NK-92 (cell line): Measurements from ENCODE around the gene ANKRD31.
"Not testable (repeated sequence)": the region's sequence is repeated elsewhere in the genome, so short reads cannot be mapped to it uniquely, and the experiment has no call there.

Experiments
- DNase-seq: peaks from one replicate; lab custom pipeline; 2025; ENCODE audit not compliant: unreplicated experiment; lab: John Stamatoyannopoulos, UW

The ANKRD31 gene

GRCh38 chr5:75236322-75237316 lies at the start of gene ANKRD31:
Gene ANKRD31 (minus strand): TSS chr5:75236878. CDS start chr5:75236686, 192 bp downstream.
- peak; percentile 20 for DNase-seq

GRCh38 chr5:75286211-75286773 lies 49.6 kb upstream of the ANKRD31 start:
- no peak for DNase-seq

DNA sequence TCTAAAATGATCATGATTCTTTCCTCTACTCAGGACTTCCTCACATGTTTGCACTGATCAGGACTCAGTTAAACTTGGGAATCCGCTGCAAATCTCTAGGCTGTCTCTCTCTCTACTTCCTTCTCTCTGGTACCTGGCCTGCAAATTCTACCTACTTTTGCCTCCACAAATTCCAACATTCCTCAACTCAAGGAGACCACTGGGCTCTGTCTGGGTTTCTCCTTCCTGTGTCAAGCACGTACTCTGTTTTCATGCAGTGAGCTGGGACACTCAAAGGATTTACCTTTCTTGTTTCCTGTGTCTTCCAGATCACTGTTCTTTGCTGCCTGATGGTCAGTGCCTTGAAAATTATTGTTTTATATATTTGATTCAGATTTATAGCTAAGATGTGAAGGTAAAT lies 45.9 kb upstream of the ANKRD31 start:
- no peak for DNase-seq

DNA sequence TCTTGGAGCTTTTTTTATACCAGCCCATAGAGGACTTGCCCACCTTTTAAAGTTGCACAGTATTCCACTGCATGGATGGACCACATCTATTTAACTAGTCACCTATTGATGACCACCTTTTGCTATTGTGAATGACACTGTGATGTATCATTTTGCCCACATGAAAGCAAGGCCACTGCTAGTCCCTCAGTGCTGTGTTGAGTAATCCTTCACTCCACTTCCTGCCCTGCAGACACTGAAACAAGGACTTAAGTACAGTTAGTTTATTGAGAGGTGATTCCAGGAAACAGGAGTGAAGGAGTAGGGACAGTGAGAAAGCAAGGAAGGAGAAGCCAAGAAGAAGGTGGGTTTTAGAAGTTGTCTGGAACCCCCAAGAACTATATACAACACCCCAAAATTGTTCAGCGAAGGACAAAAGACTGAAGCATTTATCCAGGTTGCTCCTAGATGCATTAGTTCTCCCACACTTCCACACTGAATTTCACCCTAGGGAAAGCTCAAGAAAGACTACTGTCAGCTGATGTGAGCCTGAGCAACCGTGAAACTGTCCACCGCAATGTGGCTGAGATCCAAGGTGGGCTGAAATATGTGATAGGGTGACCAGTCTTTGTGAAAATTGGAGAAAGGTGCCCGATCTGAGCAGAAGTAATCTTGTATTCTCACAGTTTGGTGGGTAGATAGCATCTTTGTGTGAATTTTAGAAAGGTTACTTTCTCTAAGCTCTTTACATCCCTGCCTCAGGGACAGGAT lies 45.2 kb upstream of the ANKRD31 start:
- no peak for DNase-seq

DNA sequence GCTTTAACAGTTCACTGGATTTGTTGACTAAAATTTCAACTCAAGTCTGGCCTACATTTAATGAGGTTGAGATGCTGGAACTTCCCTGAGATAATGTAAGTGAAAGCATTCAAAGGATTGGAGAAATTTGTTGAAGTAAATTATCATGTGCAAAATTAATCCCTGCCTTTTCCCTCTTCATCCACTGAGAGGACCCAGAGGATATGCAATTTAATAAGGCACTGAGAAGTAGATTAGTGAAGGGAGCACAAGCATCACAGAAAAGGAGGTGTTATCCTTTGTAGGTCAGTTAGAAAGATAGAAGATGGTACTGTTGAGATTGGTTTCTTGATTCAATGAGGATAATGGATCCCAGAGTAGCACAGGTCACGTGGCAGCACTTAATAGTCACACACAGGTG lies 42.6 kb upstream of the ANKRD31 start:
- no peak for DNase-seq

DNA sequence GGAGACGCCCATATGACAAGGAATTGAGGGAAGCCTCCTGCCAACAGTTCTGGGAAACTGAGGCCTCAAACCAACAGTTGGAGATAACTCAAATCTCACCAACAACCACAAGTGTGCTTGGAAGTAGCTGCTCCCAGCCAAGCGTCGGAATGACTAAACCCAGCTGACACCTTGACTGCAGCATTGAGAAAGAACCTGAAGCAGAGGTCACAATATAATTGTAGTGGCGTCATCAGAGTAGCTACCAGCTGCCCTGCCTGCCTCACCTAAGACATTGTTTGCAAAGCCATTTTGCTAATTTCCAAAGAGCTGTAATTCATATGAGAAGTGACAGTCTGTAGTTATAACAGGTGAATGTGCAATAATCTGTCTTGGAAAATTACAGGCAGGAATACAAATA lies 40.8 kb upstream of the ANKRD31 start:
- DNase-seq = no peak

- no peak for DNase-seq
Observed at GRCh38 chr5:75275756-75276155, 39.1 kb upstream of the ANKRD31 start.

DNA sequence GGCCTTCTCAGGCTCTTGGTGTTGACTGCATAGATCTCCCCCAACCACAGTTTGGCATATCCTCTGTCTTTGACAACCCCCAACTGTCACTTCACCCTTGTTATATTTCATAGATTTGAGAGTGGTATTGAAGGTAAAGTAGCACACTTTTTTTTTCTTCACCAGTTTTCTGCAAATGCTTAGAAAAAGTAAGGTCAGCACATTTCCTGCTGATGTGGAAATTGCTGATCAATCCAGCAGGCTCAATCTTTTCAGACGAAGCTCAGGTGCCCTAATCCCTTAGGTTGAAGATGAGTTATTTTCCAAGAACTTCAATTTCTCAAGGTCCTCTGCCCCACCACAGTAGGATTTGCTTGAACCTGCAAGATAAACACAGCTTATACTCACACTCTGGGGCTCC lies 38.5 kb upstream of the ANKRD31 start:
- DNase-seq = no peak

- DNase-seq = no peak
Observed at GRCh38 chr5:75274486-75274885, 37.8 kb upstream of the ANKRD31 start.

DNA sequence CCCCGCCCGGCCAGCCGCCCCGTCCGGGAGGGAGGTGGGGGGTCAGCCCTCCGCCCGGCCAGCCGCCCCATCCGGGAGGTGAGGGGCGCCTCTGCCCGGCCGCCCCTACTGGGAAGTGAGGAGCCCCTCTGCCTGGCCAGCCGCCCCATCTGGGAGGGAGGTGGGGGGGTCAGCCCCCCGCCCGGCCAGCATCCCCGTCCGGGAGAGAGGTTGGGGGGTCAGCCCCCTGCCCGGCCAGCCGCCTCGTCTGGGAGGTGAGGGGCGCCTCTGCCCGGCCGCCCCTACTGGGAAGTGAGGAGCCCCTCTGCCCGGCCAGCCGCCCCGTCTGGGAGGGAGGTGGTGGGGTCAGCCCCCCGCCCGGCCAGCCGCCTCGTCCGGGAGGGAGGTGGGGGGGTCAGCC lies 33.9 kb upstream of the ANKRD31 start:
- DNase-seq = not testable (repeated sequence)

DNA sequence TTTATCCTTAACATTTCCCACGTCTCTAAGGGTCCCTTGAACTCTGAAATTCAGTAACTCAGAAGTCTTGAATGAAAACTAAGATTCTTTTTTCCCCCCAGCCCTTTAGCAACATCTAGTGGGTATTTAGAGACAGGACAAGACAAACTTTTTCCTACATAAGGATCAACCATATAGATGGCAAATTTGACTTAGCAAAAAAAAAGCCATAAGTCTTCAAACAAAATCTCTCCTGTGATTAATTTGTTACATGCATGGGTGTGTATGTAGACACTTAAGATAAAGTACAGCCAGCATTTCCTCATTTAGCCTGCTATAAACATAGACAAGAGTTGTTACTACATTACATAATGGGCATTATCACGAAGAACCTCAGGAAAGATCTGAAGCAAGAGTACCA lies 29.1 kb upstream of the ANKRD31 start:
- no peak for DNase-seq

GRCh38 chr5:75262271-75262670 lies 25.6 kb upstream of the ANKRD31 start:
- DNase-seq = no peak

DNA sequence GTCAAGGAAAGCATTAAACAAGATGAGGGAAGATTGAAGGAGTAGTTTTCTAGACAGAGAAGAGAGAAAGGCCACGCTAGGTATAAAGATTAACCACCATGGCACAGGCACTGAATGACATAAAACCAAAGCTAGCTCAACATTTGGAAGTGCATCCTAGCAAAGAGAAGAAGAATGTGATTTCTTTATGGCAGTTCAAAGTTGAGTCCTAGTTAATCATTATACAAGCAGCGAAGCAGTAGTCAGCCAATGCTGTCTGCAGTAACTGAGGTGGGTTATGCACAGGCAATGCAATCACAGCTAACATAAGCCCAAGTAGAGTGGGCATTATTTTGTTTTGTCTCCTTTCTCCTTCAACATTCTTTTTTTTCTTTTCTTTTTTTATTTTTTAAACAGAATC lies 24.0 kb upstream of the ANKRD31 start:
- DNase-seq = no peak

DNA sequence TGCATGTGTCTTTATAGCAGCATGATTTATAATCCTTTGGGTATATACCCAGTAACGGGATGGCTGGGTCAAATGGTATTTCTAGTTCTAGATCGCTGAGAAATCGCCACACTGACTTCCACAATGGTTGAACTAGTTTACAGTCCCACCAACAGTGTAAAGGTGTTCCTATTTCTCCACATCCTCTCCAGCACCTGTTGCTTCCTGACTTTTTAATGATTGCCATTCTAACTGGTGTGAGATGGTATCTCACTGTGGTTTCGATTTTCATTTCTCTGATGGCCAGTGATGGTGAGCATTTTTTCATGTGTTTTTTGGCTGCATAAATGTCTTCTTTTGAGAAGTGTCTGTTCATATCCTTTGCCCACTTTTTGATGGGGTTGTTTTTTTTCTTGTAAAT lies 13.8 kb upstream of the ANKRD31 start:
- DNase-seq = not testable (repeated sequence)

GRCh38 chr5:75245023-75245422 lies 8.3 kb upstream of the ANKRD31 start:
- no peak for DNase-seq

GRCh38 chr5:75243510-75243909 lies 6.8 kb upstream of the ANKRD31 start:
- DNase-seq = no peak

- DNase-seq = no peak
Observed at GRCh38 chr5:75243100-75243499, 6.4 kb upstream of the ANKRD31 start.

- DNase-seq = no peak
Observed at GRCh38 chr5:75242067-75242466, 5.4 kb upstream of the ANKRD31 start.

GRCh38 chr5:75239681-75240080 lies 3.0 kb upstream of the ANKRD31 start:
- DNase-seq = no peak

DNA sequence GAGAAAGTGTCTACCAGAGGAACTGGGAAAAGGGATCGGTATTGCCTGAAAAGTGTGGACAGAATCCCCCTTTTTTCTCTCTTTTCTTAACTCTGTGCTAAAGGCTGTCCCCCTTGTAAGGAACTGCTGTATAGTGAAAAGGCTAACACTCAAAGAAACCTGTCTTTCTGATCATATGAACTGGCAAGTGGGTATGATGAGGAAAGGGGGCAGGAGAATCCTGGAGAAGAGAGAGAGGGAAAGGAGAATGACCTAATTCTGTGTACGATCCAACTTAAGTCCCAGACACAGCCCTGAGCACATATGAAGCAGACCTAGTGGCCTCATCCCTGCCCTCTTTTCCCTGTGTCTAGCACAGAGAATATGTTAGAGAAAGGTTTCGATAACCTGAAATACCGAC lies 967 bp downstream of the ANKRD31 start:
- DNase-seq = no peak

- no peak for DNase-seq
Observed at GRCh38 chr5:75234251-75234650, 2.4 kb downstream of the ANKRD31 start.

GRCh38 chr5:75226916-75227315 lies 9.8 kb downstream of the ANKRD31 start:
- DNase-seq = no peak
